ENCODE measurements around the gene NPY.

Gene NPY

DNA sequence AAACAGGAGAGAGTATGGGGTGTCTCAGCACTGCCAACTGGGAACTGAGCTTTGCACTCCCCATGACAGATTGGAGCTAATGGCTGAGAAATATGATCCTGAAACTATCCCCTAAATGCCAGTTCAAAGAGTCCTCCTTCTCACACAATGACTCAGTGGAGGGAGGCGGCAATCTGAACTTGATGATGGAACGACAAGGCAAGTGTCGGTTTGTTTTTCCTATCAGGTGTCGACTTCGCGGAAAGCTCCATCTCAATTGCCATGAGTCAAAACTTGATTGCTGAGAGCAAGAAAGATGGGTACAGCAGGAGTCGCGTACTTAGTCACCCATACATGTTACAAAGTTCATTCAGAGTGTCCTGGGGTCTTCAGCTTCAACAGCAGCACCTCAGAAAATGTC lies 52.5 kb downstream of the NPY start:
- Mint-ChIP-seq H3K27ac (no peak overlapping the region), H3K36me3 (no peaks in the 10 kb centered on the region), H3K9me3 (peaks cover 9% of the 10 kb centered on the region), H3K4me3 (no peak overlapping the region), H3K4me1 (no peaks in the 10 kb centered on the region)
- ATAC-seq: peak; percentile 74
- peak in 1 of 2 donors; percentile 53 for DNase-seq (ENCODE audit: low spot score in 2 of 2)

DNA sequence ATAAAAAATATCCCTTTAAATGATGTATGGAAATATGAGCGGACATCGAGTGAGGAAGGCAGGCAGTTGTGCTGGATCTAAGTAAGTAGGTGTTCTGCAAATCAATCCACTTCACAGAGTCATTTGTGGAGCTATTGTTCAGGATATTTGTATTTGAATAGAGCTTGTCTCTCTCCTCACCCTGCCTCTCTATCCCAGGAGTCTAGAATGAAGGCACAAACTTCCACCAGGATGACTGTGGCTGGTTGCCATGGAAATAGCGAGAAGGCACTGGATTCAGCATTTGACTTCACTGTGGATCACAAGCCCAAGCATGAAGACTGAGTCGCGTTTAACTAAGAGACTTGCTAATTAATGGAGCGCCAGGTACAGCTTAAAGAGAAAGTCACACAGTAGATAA lies 53.2 kb downstream of the NPY start:
- H3K4me1 Mint-ChIP-seq: no peaks in the 10 kb centered on the region
- no peak overlapping the region for H3K4me3 Mint-ChIP-seq
- H3K27ac Mint-ChIP-seq: no peak overlapping the region
- no peak for ATAC-seq
- H3K9me3 Mint-ChIP-seq: peaks cover 9% of the 10 kb centered on the region
- no peak for DNase-seq (ENCODE audit: low spot score in 2 of 2)
- no peaks in the 10 kb centered on the region for H3K36me3 Mint-ChIP-seq

DNA sequence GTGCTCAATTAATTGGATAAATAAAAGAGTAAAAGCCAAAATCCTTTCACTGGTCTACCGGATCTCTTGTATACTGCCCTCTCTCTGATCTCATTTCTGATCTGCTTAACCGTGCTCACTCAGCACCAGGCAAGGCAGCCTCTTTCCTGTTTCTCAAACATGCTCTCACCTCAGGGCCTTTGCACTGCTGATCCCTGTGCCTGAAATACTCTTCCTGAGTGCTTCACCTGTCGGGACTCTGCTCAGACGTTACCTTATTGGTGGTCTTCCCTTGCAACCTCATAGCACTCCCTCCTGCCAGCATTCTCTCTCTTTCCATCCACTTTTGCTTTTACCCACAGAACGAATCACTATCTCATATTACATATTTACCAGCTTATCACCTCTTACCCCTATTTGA lies 55.6 kb downstream of the NPY start:
- DNase-seq (ENCODE audit: low spot score in 2 of 2) (no peak), ATAC-seq (no peak)
- no peaks in the 10 kb centered on the region for H3K4me1 Mint-ChIP-seq
- no peaks in the 10 kb centered on the region for H3K9me3 Mint-ChIP-seq
- H3K4me3 Mint-ChIP-seq: no peak overlapping the region
- no peak overlapping the region for H3K27ac Mint-ChIP-seq
- no peaks in the 10 kb centered on the region for H3K36me3 Mint-ChIP-seq

DNA sequence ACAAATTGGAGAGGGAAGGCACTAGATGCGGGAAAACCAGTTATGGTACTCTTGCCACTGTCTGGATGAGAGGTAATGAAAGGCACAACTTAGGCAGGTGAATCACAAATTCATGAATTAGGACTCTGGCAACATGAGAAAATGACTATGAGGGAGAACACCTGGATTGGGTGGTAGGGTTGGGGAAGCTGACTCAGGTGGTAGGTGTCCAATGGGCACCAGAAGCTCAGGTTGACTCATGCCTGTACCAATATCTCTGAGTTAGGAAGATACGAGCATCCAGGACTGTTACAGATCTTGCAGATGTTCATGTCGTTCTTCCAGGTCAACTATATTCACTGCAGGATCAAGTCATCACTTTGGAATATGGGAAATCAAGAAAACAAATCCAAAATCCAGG lies 56.7 kb downstream of the NPY start:
- Mint-ChIP-seq H3K4me3 (no peak overlapping the region), H3K9me3 (no peaks in the 10 kb centered on the region), H3K36me3 (no peaks in the 10 kb centered on the region), H3K27ac (no peak overlapping the region), H3K4me1 (no peaks in the 10 kb centered on the region)
- DNase-seq (ENCODE audit: low spot score in 2 of 2) (no peak), ATAC-seq (no peak)

Measured in stimulated activated effector memory CD8-positive, alpha-beta T cell treated with anti-CD3 and anti-CD28 coated beads, Interleukin-12 subunit alpha, Interleukin-12 subunit beta, amount 100 ng/mL, for 72 hours (primary cell).